ENCODE data around the gene MR1. TPM values are rescaled to one million over a fixed set of nuclear protein-coding genes. Genes with fewer than 3 reads are reported as not detected.

Gene MR1
- total and polyA plus RNA-seq, 2 of the 13 experiments (the other 11 are each of a cell fraction or from before 2014, with no cell fraction given), result 7.7 to 10.4 TPM

DNA sequence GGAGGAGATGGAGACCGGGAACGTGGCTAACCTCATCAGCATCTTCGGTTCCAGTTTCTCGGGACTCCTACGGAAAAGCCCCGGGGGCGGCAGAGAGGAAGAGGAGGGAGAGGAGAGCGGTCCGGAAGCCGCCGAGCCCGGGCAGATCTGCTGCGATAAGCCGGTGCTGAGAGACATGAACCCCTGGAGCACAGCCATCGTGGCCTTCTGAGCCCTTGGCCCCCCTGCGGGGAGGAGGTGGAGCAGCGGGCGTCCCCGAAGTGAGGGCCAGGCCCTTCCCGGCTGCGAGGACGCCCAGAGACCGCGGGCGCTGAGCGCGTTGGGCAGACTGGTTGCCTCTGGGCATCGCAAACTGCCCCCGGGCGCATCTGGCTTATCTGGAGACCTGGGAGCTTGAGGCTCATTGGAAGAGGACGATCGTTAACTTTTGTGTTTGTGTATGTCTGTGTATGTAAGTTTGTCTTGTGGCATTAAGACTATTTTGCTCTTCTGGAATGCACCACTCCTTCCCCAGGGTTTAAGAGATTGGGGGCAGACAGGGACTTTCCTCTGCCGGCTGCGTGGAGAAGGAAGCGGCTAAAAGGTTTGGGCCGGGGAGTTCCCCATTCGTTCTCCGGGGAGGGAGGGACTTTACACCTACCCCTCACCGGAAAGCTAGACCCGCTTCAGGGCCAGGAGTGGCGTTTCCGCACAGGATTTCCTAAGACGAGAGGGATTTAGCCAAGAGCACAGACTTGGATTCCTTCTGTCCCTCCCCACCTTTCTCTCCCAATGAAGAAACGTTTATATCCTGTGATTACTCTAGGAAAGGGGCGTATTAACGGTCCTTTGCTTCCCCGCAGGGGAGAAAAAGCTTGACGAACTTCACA, 56.1 kb downstream of the MR1 start (continued):
- TF ChIP-seq, protein P1, sequence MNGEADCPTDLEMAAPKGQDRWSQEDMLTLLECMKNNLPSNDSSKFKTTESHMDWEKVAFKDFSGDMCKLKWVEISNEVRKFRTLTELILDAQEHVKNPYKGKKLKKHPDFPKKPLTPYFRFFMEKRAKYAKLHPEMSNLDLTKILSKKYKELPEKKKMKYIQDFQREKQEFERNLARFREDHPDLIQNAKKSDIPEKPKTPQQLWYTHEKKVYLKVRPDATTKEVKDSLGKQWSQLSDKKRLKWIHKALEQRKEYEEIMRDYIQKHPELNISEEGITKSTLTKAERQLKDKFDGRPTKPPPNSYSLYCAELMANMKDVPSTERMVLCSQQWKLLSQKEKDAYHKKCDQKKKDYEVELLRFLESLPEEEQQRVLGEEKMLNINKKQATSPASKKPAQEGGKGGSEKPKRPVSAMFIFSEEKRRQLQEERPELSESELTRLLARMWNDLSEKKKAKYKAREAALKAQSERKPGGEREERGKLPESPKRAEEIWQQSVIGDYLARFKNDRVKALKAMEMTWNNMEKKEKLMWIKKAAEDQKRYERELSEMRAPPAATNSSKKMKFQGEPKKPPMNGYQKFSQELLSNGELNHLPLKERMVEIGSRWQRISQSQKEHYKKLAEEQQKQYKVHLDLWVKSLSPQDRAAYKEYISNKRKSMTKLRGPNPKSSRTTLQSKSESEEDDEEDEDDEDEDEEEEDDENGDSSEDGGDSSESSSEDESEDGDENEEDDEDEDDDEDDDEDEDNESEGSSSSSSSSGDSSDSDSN (CRISPR knock-in tag; IDR thresholded peaks at IDR 0.05), result peak; percentile 79
- TF ChIP-seq ZNF616 (CRISPR knock-in tag; IDR thresholded peaks at IDR 0.05; ENCODE audit: low read depth), result no peak
- TF ChIP-seq ASH2L (IDR thresholded peaks at IDR 0.05; ENCODE audit: insufficient read length, low read depth, low read length), result no peak
- TF ChIP-seq SRSF4 (IDR thresholded peaks at IDR 0.05; ENCODE audit: low read depth, low read length, poor library complexity, severe bottlenecking), result no peak
- TF ChIP-seq, protein P2, sequence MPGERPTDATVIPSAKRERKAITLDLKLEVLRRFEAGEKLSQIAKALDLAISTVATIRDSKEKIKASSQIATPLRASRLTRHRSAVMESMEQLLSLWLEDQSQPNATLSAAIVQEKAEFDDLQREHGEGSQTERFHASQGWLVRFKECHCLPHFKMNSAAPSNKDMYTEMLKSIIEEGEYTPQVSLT (CRISPR knock-in tag; IDR thresholded peaks at IDR 0.05; ENCODE audit: borderline replicate concordance, low read depth), result no peak
- TF ChIP-seq CBX1 (IDR thresholded peaks at IDR 0.05; ENCODE audit: low read depth), result no peak
- no peak for TF ChIP-seq NPAS2 (CRISPR knock-in tag; IDR thresholded peaks at IDR 0.05; ENCODE audit: borderline replicate concordance)
- no peak for TF ChIP-seq GPN1 (CRISPR knock-in tag; IDR thresholded peaks at IDR 0.05; ENCODE audit: borderline replicate concordance)
- TF ChIP-seq, protein P3, sequence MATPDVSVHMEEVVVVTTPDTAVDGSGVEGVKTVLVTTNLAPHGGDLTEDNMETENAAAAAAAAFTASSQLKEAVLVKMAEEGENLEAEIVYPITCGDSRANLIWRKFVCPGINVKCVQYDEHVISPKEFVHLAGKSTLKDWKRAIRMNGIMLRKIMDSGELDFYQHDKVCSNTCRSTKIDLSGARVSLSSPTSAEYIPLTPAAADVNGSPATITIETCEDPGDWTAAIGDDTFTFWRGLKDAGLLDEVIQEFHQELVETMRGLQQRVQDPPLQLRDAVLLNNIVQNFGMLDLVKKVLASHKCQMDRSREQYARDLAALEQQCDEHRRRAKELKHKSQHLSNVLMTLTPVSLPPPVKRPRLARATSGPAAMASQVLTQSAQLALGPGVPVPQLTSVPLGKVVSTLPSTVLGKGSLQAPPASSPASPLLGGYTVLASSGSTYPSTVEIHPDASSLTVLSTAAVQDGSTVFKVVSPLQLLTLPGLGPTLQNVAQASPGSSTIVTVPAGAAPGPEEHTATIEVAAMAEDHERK (CRISPR knock-in tag; IDR thresholded peaks at IDR 0.05; ENCODE audit: low read depth), result no peak
- TF ChIP-seq ZNF343 (CRISPR knock-in tag; IDR thresholded peaks at IDR 0.05), result no peak
- TF ChIP-seq FOXJ3 (CRISPR knock-in tag; IDR thresholded peaks at IDR 0.05; ENCODE audit: borderline replicate concordance), result no peak
- TF ChIP-seq POLR2G (IDR thresholded peaks at IDR 0.05; ENCODE audit: low read depth, low read length), result no peak
- no peak for TF ChIP-seq ZNF484 (CRISPR knock-in tag; IDR thresholded peaks at IDR 0.05; ENCODE audit: borderline replicate concordance, low read depth)
- TF ChIP-seq DR1 (CRISPR knock-in tag; IDR thresholded peaks at IDR 0.05), result no peak
- TF ChIP-seq, protein P4, sequence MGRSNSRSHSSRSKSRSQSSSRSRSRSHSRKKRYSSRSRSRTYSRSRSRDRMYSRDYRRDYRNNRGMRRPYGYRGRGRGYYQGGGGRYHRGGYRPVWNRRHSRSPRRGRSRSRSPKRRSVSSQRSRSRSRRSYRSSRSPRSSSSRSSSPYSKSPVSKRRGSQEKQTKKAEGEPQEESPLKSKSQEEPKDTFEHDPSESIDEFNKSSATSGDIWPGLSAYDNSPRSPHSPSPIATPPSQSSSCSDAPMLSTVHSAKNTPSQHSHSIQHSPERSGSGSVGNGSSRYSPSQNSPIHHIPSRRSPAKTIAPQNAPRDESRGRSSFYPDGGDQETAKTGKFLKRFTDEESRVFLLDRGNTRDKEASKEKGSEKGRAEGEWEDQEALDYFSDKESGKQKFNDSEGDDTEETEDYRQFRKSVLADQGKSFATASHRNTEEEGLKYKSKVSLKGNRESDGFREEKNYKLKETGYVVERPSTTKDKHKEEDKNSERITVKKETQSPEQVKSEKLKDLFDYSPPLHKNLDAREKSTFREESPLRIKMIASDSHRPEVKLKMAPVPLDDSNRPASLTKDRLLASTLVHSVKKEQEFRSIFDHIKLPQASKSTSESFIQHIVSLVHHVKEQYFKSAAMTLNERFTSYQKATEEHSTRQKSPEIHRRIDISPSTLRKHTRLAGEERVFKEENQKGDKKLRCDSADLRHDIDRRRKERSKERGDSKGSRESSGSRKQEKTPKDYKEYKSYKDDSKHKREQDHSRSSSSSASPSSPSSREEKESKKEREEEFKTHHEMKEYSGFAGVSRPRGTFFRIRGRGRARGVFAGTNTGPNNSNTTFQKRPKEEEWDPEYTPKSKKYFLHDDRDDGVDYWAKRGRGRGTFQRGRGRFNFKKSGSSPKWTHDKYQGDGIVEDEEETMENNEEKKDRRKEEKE (IDR thresholded peaks at IDR 0.05), result no peak
